Transverse colon (tissue), 4 donors: ENCODE measurements around the gene TRPC6. TPM values are rescaled to one million over a fixed set of nuclear protein-coding genes. Genes with fewer than 3 reads are reported as not detected.

Experiments
- DNase-seq: peaks from one replicate; pipeline ENCODE4 v3.0.0-alpha.2; 2019
- H3K27ac ChIP-seq, 4 donors: fragments of 200-600 bp; sonication (generic); 2 replicates each; pipeline ENCODE4 v1.5.1; 2016 to 2018; ENCODE audit warnings: inconsistent platforms in 4 of 4
- H3K27me3 ChIP-seq: fragments of 200-600 bp; sonication (generic); 2 replicates; pipeline ENCODE4 v1.5.1; 2017; ENCODE audit warnings: inconsistent platforms
- H3K36me3 ChIP-seq, 4 donors: fragments of 200-600 bp; sonication (generic); 2 replicates each; pipeline ENCODE4 v1.5.1; 2017 to 2019; ENCODE audit warnings: inconsistent platforms in 4 of 4
- H3K4me1 ChIP-seq, 4 donors: fragments of 200-600 bp; sonication (generic); 2 replicates each; pipeline ENCODE4 v1.5.1; 2017 to 2020; ENCODE audit warnings: inconsistent platforms in 4 of 4
- H3K4me3 ChIP-seq, 4 donors: fragments of 200-600 bp; sonication (generic); 1 replicate in 1 of 4; 2 replicates in 3 of 4; pipeline versions ENCODE4 v1.5.1 to v1.6.1; 2017 to 2019; ENCODE audit warnings: inconsistent platforms in 4 of 4
- H3K9me3 ChIP-seq, 2 donors: fragments of 200-600 bp; sonication (generic); 2 replicates each; pipeline ENCODE4 v1.5.1; 2017 to 2019; ENCODE audit warnings: inconsistent platforms in 2 of 2
- CTCF ChIP-seq, 5 experiments: fragments of 200-600 bp in 3 of 5; fragments of 450-650 bp in 2 of 5; sonication (generic) in 3 of 5; IDR thresholded peaks; 1 replicate in 2 of 5; 2 replicates in 3 of 5; pipeline ENCODE4 v1.5.1; 2016 to 2017; ENCODE audit warnings: antibody characterized with exemption in 5 of 5, inconsistent platforms in 3 of 5, mild to moderate bottlenecking in 2 of 5, moderate library complexity in 1 of 5
- EP300 ChIP-seq: sonication (generic); formaldehyde crosslinking; IDR thresholded peaks from one replicate; pipeline ENCODE4 v1.6.1; 2017; ENCODE audit warnings: antibody characterized with exemption, low read depth
- POLR2A ChIP-seq: fragments of 450-650 bp; IDR thresholded peaks from one replicate; pipeline ENCODE4 v1.6.1; 2016; ENCODE audit warnings: antibody characterized with exemption, mild to moderate bottlenecking, moderate library complexity
- POLR2AphosphoS5 ChIP-seq, 3 donors: sonication (generic); formaldehyde crosslinking; IDR thresholded peaks; one replicate each; pipeline ENCODE4 v1.6.1; 2016; ENCODE audit warnings: antibody characterized with exemption in 3 of 3
- WGBS, 2 donors: methylation state at CpG; one replicate each; pipeline ENCODE4 v1.1.5; 2018; ENCODE audit warnings: low coverage in 1 of 2; 5-methylcytosine and 5-hydroxymethylcytosine counted together
- in situ Hi-C, 4 donors: fragments of 200-750 bp; cut with MboI; loops; one replicate each; pipeline versions ENCODE4 v1.15.0 to v1.15.1; 2017; ENCODE audit warnings: low sequenced_read_pairs in 3 of 4, low pct_ligation_motif_present in 1 of 4, low pct_unique_long_range_greater_than_20kb in 1 of 4
- intact Hi-C: fragments of 100-400 bp; cut with DNase I; formaldehyde crosslinking; loops from one replicate; pipeline ENCODE4 v1.15.1; 2023; ENCODE audit warnings: low total_unique reads
- total RNA-seq, 4 donors: library from RNA; depleted of rRNA; stranded (reverse); fragments of >200 nt; gene quantifications; one replicate each; pipeline ENCODE4 v1.1.0, GENCODE V29; 2016

TRPC6 gene
- total RNA-seq, 4 donors from 2014 or later = 1.4 to 15.9 (median 3.1) TPM; not detected in 1

- WGBS, 2 donors = 82% methylated on average over 1 of the region's 1 CpG; no CpG with 5 or more reads in 1 of the 2 donors
- in situ Hi-C loops = no loop called here
These were observed 28.7 kb upstream of the TRPC6 start for GRCh38 chr11:101612481-101612880.

GRCh38 chr11:101600924-101601323 lies 17.1 kb upstream of the TRPC6 start:
- DNase-seq = no peak
- Histone ChIP-seq H3K27ac (no peak overlapping the region), H3K27me3 (no peaks in the 10 kb centered on the region), H3K4me3 (no peak overlapping the region), H3K36me3 (no peaks in the 10 kb centered on the region), H3K4me1 (no peaks in the 10 kb centered on the region), H3K9me3 (no peaks in the 10 kb centered on the region)
- in situ Hi-C loops = no loop called here
- TF ChIP-seq CTCF (IDR thresholded peaks at IDR 0.05) = no peak
- TF ChIP-seq POLR2AphosphoS5 (IDR thresholded peaks at IDR 0.05) = no peak
- TF ChIP-seq EP300 = no peak
- no peak for TF ChIP-seq POLR2A
- WGBS, 2 donors = 64 to 93% methylated on average over 2 to 3 of the region's 3 CpGs
- intact Hi-C loops = no loop called here

More at GRCh38 chr11:101612481-101612880, 28.7 kb upstream of the TRPC6 start:
- intact Hi-C loops = no loop called here
- no peak for TF ChIP-seq EP300
- TF ChIP-seq POLR2A = no peak
- TF ChIP-seq POLR2AphosphoS5 (IDR thresholded peaks at IDR 0.05) = no peak
- TF ChIP-seq CTCF (IDR thresholded peaks at IDR 0.05) = no peak
- H3K27ac ChIP-seq = no peak overlapping the region
- DNase-seq = no peak
- no peaks in the 10 kb centered on the region for H3K36me3 ChIP-seq
- no peaks in the 10 kb centered on the region for H3K27me3 ChIP-seq
- no peaks in the 10 kb centered on the region for H3K4me1 ChIP-seq
- no peak overlapping the region for H3K4me3 ChIP-seq
- H3K9me3 ChIP-seq = no peaks in the 10 kb centered on the region

- TF ChIP-seq EP300 (no peak), POLR2A (no peak), POLR2AphosphoS5 (IDR thresholded peaks at IDR 0.05) (no peak)
- Histone ChIP-seq H3K27ac (no peak overlapping the region), H3K36me3 (no peaks in the 10 kb centered on the region), H3K4me3 (no peak overlapping the region), H3K9me3 (no peaks in the 10 kb centered on the region), H3K27me3 (peaks cover 29% of the 10 kb centered on the region), H3K4me1 (no peaks in the 10 kb centered on the region)
- DNase-seq = no peak
- intact Hi-C loops = no loop called here
- WGBS, 2 donors = 85 to 90% methylated on average over 4 to 5 of the region's 5 CpGs
- in situ Hi-C loops = no loop called here
These were observed 3.2 kb upstream of the TRPC6 start for GRCh38 chr11:101586965-101587364.

- intact Hi-C loops (no loop called here), in situ Hi-C loops (no loop called here)
- no peak for DNase-seq
- WGBS, 2 donors = 42 to 44% methylated on average over 2 of the region's 2 CpGs
- Histone ChIP-seq H3K27ac (peak overlapping the region in 3 of 4 donors; percentile 74 to 85 (median 79)), H3K4me1 (no peaks in the 10 kb centered on the region), H3K36me3 (no peaks in the 10 kb centered on the region), H3K9me3 (no peaks in the 10 kb centered on the region), H3K27me3 (peaks cover 38% of the 10 kb centered on the region), H3K4me3 (no peak overlapping the region)
- TF ChIP-seq POLR2A = no peak
These were observed 848 bp upstream of the TRPC6 start for GRCh38 chr11:101584655-101585054.

- in situ Hi-C loops = no loop called here
- WGBS, 2 donors = 28 to 48% methylated on average over 8 of the region's 8 CpGs
- Histone ChIP-seq H3K4me1 (no peaks in the 10 kb centered on the region), H3K27ac (peak overlapping the region in 3 of 4 donors; percentile 74 to 85 (median 79)), H3K9me3 (no peaks in the 10 kb centered on the region), H3K4me3 (peak overlapping the region in 3 of 4 donors; percentile 39 to 55 (median 45)), H3K36me3 (no peaks in the 10 kb centered on the region), H3K27me3 (peaks cover 38% of the 10 kb centered on the region)
- intact Hi-C loops = no loop called here
- no peak for DNase-seq
- TF ChIP-seq POLR2AphosphoS5 (IDR thresholded peaks at IDR 0.05) (no peak), CTCF (IDR thresholded peaks at IDR 0.05) (no peak)
These were observed 315 bp upstream of the TRPC6 start for GRCh38 chr11:101584129-101584515.
